Endothelial cell (in vitro differentiated cells): ENCODE results near the gene BTG3. TPM values are rescaled to one million over a fixed set of nuclear protein-coding genes. Genes with fewer than 3 reads are reported as not detected.

ENCODE experiments used
- DNase-seq: peaks from one replicate; pipeline ENCODE4 v3.0.0; 2021; ENCODE audit warnings: low spot score
- H3K27ac Mint-ChIP-seq: one replicate; pipeline ENCODE4 v1.8.0; 2021; ENCODE audit warnings: mixed read lengths, inconsistent platforms; ENCODE audit not compliant: unreplicated experiment
- H3K27me3 Mint-ChIP-seq: one replicate; pipeline ENCODE4 v1.8.0; 2021; ENCODE audit warnings: mild to moderate bottlenecking, moderate library complexity, mixed read lengths, inconsistent platforms; ENCODE audit not compliant: unreplicated experiment
- H3K36me3 Mint-ChIP-seq: one replicate; pipeline ENCODE4 v1.8.0; 2021; ENCODE audit warnings: mild to moderate bottlenecking, low read depth, mixed read lengths, inconsistent platforms; ENCODE audit not compliant: unreplicated experiment
- H3K4me1 Mint-ChIP-seq: one replicate; pipeline ENCODE4 v1.8.0; 2021; ENCODE audit warnings: mild to moderate bottlenecking, mixed read lengths, inconsistent platforms; ENCODE audit not compliant: unreplicated experiment
- H3K4me3 Mint-ChIP-seq: one replicate; pipeline ENCODE4 v1.8.0; 2021; ENCODE audit warnings: mild to moderate bottlenecking, mixed read lengths, inconsistent platforms; ENCODE audit not compliant: unreplicated experiment
- H3K9me3 Mint-ChIP-seq: one replicate; pipeline ENCODE4 v1.8.0; 2021; ENCODE audit warnings: mixed read lengths, inconsistent platforms; ENCODE audit not compliant: unreplicated experiment
- CTCF ChIP-seq: fragments of 200-600 bp; sonication (generic); IDR thresholded peaks from one replicate; pipeline ENCODE4 v1.5.0; 2021; ENCODE audit warnings: antibody characterized with exemption; ENCODE audit not compliant: unreplicated experiment
- total RNA-seq: library from RNA; stranded (reverse); fragmentation: NEBNext Ultra II Directional; extraction: Animal tissue kit (Norgen Biotek cat#: 25700); gene quantifications from one replicate; pipeline ENCODE4 v1.2.1, GENCODE V29; 2021; ENCODE audit not compliant: unreplicated experiment

Gene BTG3
- total RNA-seq, 1 donor from 2014 or later, result 18.5 TPM

- peaks cover 4% of the 10 kb centered on the region for H3K4me1 Mint-ChIP-seq
- TF ChIP-seq CTCF, result no peak
- no peaks in the 10 kb centered on the region for H3K9me3 Mint-ChIP-seq
- H3K27me3 Mint-ChIP-seq, result peaks cover 2% of the 10 kb centered on the region
- no peak overlapping the region for H3K4me3 Mint-ChIP-seq
- DNase-seq, result no peak
- no peaks in the 10 kb centered on the region for H3K36me3 Mint-ChIP-seq
- H3K27ac Mint-ChIP-seq, result no peak overlapping the region
Measured at GRCh38 chr21:17554120-17554519, 58.6 kb downstream of the BTG3 start.

GRCh38 chr21:17552410-17552809, 60.3 kb downstream of the BTG3 start:
- no peak for TF ChIP-seq CTCF
- H3K27ac Mint-ChIP-seq, result no peak overlapping the region
- no peaks in the 10 kb centered on the region for H3K9me3 Mint-ChIP-seq
- H3K4me3 Mint-ChIP-seq, result no peak overlapping the region
- H3K4me1 Mint-ChIP-seq, result peaks cover 4% of the 10 kb centered on the region
- H3K27me3 Mint-ChIP-seq, result peaks cover 2% of the 10 kb centered on the region
- H3K36me3 Mint-ChIP-seq, result no peaks in the 10 kb centered on the region
- no peak for DNase-seq

GRCh38 chr21:17550671-17551308, 61.9 kb downstream of the BTG3 start:
- DNase-seq, result no peak
- no peak overlapping the region for H3K27ac Mint-ChIP-seq
- H3K36me3 Mint-ChIP-seq, result no peaks in the 10 kb centered on the region
- no peak for TF ChIP-seq CTCF
- H3K4me1 Mint-ChIP-seq, result peaks cover 4% of the 10 kb centered on the region
- peaks cover 2% of the 10 kb centered on the region for H3K27me3 Mint-ChIP-seq
- no peak overlapping the region for H3K4me3 Mint-ChIP-seq
- H3K9me3 Mint-ChIP-seq, result no peaks in the 10 kb centered on the region

- H3K27me3 Mint-ChIP-seq, result peaks cover 3% of the 10 kb centered on the region
- no peak for DNase-seq
- H3K9me3 Mint-ChIP-seq, result no peaks in the 10 kb centered on the region
- no peak overlapping the region for H3K27ac Mint-ChIP-seq
- no peaks in the 10 kb centered on the region for H3K36me3 Mint-ChIP-seq
- H3K4me1 Mint-ChIP-seq, result peaks cover 3% of the 10 kb centered on the region
- H3K4me3 Mint-ChIP-seq, result no peak overlapping the region
- TF ChIP-seq CTCF, result no peak
Measured at GRCh38 chr21:17548262-17548661, 64.4 kb downstream of the BTG3 start.

GRCh38 chr21:17545007-17545406, 67.7 kb downstream of the BTG3 start:
- no peak for TF ChIP-seq CTCF
- Mint-ChIP-seq H3K27ac (no peak overlapping the region), H3K36me3 (no peaks in the 10 kb centered on the region), H3K4me3 (no peak overlapping the region), H3K9me3 (no peaks in the 10 kb centered on the region), H3K27me3 (peaks cover 5% of the 10 kb centered on the region), H3K4me1 (peaks cover 6% of the 10 kb centered on the region)
- DNase-seq, result no peak

Other genes with a start within 250 kb of the BTG3 start
- gene CXADR, start 99.9 kb downstream of the BTG3 start, total RNA-seq, result 19.4 TPM
- gene C21orf91, start 206.5 kb upstream of the BTG3 start, total RNA-seq, result 29.5 TPM